ENCODE results near the gene ERBB2. TPM values are rescaled to one million over a fixed set of nuclear protein-coding genes. Genes with fewer than 3 reads are reported as not detected.

The ERBB2 gene
- total RNA-seq, 1 donor from 2014 or later: 52.1 TPM

- Histone ChIP-seq H3K9me3 (no peaks in the 10 kb centered on the region), H3K27ac (no peak overlapping the region), H3K36me3 (peaks cover 0 to 5% of the 10 kb centered on the region in 2 donors), H3K4me1 (peaks cover 36% of the 10 kb centered on the region), H3K27me3 (no peaks in the 10 kb centered on the region), H3K4me3 (no peak overlapping the region)
- intact Hi-C loops (cut with DNase I): no loop called here
- TF ChIP-seq, protein P1, sequence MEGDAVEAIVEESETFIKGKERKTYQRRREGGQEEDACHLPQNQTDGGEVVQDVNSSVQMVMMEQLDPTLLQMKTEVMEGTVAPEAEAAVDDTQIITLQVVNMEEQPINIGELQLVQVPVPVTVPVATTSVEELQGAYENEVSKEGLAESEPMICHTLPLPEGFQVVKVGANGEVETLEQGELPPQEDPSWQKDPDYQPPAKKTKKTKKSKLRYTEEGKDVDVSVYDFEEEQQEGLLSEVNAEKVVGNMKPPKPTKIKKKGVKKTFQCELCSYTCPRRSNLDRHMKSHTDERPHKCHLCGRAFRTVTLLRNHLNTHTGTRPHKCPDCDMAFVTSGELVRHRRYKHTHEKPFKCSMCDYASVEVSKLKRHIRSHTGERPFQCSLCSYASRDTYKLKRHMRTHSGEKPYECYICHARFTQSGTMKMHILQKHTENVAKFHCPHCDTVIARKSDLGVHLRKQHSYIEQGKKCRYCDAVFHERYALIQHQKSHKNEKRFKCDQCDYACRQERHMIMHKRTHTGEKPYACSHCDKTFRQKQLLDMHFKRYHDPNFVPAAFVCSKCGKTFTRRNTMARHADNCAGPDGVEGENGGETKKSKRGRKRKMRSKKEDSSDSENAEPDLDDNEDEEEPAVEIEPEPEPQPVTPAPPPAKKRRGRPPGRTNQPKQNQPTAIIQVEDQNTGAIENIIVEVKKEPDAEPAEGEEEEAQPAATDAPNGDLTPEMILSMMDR (IDR thresholded peaks at IDR 0.05): no peak
- TF ChIP-seq POLR2A (IDR thresholded peaks at IDR 0.05) (no peak), POLR2AphosphoS5 (IDR thresholded peaks at IDR 0.05; ENCODE audit: insufficient read depth in 1 of 2, low read depth in 1 of 2) (no peak)
- no peak for DNase-seq (ENCODE audit: extremely low spot score in 2 of 2)
These were observed 43.1 kb downstream of the ERBB2 start for GRCh38 chr17:39742856-39743436.

GRCh38 chr17:39744075-39744835 lies 44.4 kb downstream of the ERBB2 start:
- Histone ChIP-seq H3K27me3 (no peaks in the 10 kb centered on the region), H3K4me3 (no peak overlapping the region), H3K27ac (no peak overlapping the region), H3K4me1 (peaks cover 23% of the 10 kb centered on the region), H3K36me3 (peaks cover 0 to 5% of the 10 kb centered on the region in 2 donors), H3K9me3 (no peaks in the 10 kb centered on the region)
- DNase-seq (ENCODE audit: extremely low spot score in 2 of 2): no peak
- intact Hi-C loops (cut with DNase I): no loop called here
- no peak for TF ChIP-seq POLR2AphosphoS5 (IDR thresholded peaks at IDR 0.05; ENCODE audit: insufficient read depth in 1 of 2, low read depth in 1 of 2)
- TF ChIP-seq, protein P1 (IDR thresholded peaks at IDR 0.05): no peak
- TF ChIP-seq POLR2A (IDR thresholded peaks at IDR 0.05): no peak

DNA sequence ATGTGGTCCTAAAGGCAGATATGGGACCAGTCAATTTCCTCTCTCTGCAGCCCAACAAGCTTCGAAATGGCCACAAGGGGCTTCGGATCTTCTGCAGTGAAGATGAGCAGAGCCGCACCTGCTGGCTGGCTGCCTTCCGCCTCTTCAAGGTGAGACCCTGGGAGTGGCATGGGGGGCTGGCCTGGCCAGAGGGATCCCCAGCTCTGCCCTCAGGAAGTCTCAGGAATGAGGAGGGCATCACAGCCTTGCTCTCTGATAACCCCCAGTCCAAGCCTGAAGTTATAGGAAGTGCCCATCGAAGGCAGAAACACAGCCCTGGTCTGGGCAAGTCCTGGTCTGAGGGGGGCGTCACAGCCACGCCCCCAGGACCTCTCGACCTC lies 45.0 kb downstream of the ERBB2 start:
- no peak overlapping the region for H3K4me3 ChIP-seq
- H3K36me3 ChIP-seq: peaks cover 0 to 5% of the 10 kb centered on the region in 2 donors
- intact Hi-C loops (cut with DNase I): no loop called here
- no peak for TF ChIP-seq POLR2A (IDR thresholded peaks at IDR 0.05)
- TF ChIP-seq, protein P1 (IDR thresholded peaks at IDR 0.05): no peak
- no peak for TF ChIP-seq POLR2AphosphoS5 (IDR thresholded peaks at IDR 0.05; ENCODE audit: insufficient read depth in 1 of 2, low read depth in 1 of 2)
- no peak for DNase-seq (ENCODE audit: extremely low spot score in 2 of 2)
- H3K4me1 ChIP-seq: peaks cover 17% of the 10 kb centered on the region
- no peaks in the 10 kb centered on the region for H3K27me3 ChIP-seq
- H3K9me3 ChIP-seq: no peaks in the 10 kb centered on the region
- H3K27ac ChIP-seq: no peak overlapping the region

DNA sequence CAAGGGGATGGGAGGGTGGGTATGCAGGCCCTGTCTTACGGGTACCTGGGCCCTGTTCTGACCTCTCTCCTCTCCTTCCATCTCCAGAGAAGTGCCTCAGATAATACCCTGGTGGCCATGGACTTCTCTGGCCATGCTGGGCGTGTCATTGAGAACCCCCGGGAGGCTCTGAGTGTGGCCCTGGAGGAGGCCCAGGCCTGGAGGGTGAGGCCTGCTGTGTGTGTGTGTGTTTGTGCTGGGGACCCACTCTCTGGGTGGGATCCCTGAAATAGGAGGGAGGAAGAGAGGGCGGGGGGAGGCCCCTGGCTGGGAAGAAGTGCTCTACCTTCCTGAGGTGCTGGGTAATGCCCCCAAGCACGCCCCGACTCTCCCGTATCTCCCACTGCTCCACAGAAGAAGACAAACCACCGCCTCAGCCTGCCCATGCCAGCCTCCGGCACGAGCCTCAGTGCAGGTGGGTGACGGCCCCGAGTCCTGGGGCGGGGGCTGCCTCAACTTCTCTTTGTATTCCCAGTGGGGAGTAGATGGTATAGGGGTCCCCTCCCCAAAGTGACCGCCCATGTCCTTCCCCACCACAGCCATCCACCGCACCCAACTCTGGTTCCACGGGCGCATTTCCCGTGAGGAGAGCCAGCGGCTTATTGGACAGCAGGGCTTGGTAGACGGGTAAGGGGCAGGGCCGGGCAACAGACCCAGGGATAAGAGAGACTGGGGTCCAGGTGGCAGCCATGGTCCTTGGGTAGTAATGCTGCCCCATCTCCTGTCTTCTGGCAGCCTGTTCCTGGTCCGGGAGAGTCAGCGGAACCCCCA lies 45.7 kb downstream of the ERBB2 start:
- Histone ChIP-seq H3K9me3 (no peaks in the 10 kb centered on the region), H3K4me3 (peak overlapping the region in 1 of 2 donors; percentile 30), H3K36me3 (peaks cover 0 to 5% of the 10 kb centered on the region in 2 donors), H3K27ac (no peak overlapping the region), H3K27me3 (no peaks in the 10 kb centered on the region), H3K4me1 (peaks cover 10% of the 10 kb centered on the region)
- DNase-seq (ENCODE audit: extremely low spot score in 2 of 2): no peak
- intact Hi-C loops (cut with DNase I): no loop called here
- TF ChIP-seq POLR2A (IDR thresholded peaks at IDR 0.05) (no peak), POLR2AphosphoS5 (IDR thresholded peaks at IDR 0.05; ENCODE audit: insufficient read depth in 1 of 2, low read depth in 1 of 2) (no peak)
- TF ChIP-seq, protein P1 (IDR thresholded peaks at IDR 0.05): no peak

All from vagina (tissue), 2 donors.